ENCODE data around the gene STXBP6. TPM values are rescaled to one million over a fixed set of nuclear protein-coding genes. Genes with fewer than 3 reads are reported as not detected.
A peak's percentile ranks its signal among the peaks of the same experiment; 100 is the strongest.

The STXBP6 gene
- total RNA-seq, 1 donor from 2014 or later: 6.8 TPM

DNA sequence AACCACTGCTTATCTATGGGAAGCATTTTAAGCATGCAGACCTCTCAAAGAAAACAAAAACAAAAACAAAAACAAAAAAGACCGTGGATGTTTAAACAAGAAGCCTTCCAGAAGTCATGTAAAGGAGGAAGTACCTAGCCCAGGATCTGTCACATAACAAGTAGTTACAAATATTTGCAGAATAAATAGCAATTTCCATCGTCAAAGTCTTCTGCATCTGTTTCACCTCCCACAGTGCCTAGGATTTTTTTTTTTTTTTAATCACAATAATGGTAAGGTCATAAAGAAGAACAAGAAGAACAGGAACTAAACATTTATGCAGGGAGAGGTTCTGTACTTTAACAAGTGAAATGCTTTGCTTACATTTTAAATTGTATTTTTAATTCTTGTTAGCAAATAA, 2.4 kb upstream of the STXBP6 start:
- Mint-ChIP-seq H3K4me1 (peaks cover 23% of the 10 kb centered on the region), H3K4me3 (peak overlapping the region; percentile 10), H3K27ac (ENCODE audit: unreplicated experiment) (no peak overlapping the region), H3K27me3 (ENCODE audit: low read depth) (peaks cover 48% of the 10 kb centered on the region), H3K9me3 (no peaks in the 10 kb centered on the region), H3K36me3 (ENCODE audit: low read depth) (no peaks in the 10 kb centered on the region)
- DNase-seq (ENCODE audit: low read depth, low spot score): no peak
- TF ChIP-seq, protein P1, sequence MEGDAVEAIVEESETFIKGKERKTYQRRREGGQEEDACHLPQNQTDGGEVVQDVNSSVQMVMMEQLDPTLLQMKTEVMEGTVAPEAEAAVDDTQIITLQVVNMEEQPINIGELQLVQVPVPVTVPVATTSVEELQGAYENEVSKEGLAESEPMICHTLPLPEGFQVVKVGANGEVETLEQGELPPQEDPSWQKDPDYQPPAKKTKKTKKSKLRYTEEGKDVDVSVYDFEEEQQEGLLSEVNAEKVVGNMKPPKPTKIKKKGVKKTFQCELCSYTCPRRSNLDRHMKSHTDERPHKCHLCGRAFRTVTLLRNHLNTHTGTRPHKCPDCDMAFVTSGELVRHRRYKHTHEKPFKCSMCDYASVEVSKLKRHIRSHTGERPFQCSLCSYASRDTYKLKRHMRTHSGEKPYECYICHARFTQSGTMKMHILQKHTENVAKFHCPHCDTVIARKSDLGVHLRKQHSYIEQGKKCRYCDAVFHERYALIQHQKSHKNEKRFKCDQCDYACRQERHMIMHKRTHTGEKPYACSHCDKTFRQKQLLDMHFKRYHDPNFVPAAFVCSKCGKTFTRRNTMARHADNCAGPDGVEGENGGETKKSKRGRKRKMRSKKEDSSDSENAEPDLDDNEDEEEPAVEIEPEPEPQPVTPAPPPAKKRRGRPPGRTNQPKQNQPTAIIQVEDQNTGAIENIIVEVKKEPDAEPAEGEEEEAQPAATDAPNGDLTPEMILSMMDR (conservative IDR thresholded peaks at IDR 0.05): no peak

DNA sequence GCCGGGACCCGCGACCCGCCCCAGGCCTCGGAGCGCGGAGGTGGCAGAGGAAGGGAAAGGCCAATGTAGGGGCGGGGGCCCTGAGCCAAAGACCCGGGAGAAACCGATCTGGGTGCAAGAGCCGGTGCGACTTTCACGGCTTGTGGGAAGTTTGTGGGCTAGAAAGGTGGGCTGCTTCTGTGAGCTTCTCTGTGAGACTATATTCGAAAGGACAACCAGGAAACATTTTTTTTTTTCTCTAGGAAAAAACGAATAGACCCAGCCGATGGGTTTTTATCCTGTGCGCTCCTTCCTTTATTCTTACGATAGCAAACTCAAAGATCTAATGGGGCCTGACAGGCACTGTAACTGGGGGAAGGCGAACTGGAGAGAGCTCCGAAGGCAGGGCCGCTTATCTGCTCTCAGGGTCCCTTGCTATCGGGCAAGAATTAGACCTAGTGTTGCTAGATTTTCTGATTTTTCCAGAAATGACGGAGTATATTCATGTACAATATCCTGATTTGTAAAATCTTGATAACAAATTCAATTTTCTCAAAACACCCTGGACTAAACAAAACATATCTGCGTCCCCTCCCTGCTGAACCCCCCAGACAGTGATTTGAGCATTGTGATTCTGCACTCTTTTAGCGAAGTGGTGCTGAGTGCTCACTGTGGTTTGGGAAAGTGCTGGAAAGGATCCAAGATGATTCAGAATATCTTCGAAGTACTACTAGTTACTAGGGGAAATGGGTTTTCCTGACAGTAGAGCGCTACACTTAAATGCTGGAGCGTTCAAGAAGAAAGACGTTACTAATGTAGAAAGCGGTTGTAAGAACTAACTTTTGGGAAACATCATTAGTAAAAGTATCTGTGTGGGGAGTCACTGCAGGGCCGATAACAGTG, 563 bp upstream of the STXBP6 start:
- peaks cover 51% of the 10 kb centered on the region for H3K27me3 Mint-ChIP-seq (ENCODE audit: low read depth)
- peak overlapping the region; percentile 95 for H3K4me3 Mint-ChIP-seq
- no peaks in the 10 kb centered on the region for H3K9me3 Mint-ChIP-seq
- TF ChIP-seq, protein P1 (conservative IDR thresholded peaks at IDR 0.05): no peak
- DNase-seq (ENCODE audit: low read depth, low spot score): no peak
- no peak overlapping the region for H3K27ac Mint-ChIP-seq (ENCODE audit: unreplicated experiment)
- H3K4me1 Mint-ChIP-seq: peaks cover 17% of the 10 kb centered on the region
- no peaks in the 10 kb centered on the region for H3K36me3 Mint-ChIP-seq (ENCODE audit: low read depth)

DNA sequence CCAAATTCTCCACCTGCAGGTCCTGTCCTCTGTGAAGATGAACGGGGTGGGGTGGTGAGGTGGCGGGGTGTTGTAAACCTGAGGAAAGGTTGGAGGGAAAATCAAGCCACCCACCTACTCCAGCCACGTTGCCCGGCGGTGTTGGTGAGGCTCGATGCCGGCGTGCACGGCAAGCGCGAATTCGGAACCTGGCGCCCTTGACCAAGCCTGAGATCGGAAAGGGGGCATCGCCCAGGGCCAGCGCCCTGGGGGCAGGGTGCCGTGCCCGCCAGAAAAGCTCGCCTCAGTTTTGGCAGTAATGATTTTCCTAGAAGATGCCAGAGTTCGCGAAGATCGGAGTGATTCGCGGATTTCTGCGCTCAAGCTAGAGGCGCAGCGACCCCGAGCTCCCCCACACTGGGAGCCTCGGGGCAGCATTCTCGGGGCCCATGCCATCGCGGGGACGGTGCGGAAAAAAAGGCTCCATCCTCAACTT, 817 bp downstream of the STXBP6 start:
- Mint-ChIP-seq H3K27ac (ENCODE audit: unreplicated experiment) (no peak overlapping the region), H3K27me3 (ENCODE audit: low read depth) (peaks cover 51% of the 10 kb centered on the region), H3K9me3 (no peaks in the 10 kb centered on the region), H3K4me3 (peak overlapping the region; percentile 88), H3K36me3 (ENCODE audit: low read depth) (no peaks in the 10 kb centered on the region), H3K4me1 (peaks cover 17% of the 10 kb centered on the region)
- TF ChIP-seq, protein P1 (conservative IDR thresholded peaks at IDR 0.05): no peak
- DNase-seq (ENCODE audit: low read depth, low spot score): no peak

DNA sequence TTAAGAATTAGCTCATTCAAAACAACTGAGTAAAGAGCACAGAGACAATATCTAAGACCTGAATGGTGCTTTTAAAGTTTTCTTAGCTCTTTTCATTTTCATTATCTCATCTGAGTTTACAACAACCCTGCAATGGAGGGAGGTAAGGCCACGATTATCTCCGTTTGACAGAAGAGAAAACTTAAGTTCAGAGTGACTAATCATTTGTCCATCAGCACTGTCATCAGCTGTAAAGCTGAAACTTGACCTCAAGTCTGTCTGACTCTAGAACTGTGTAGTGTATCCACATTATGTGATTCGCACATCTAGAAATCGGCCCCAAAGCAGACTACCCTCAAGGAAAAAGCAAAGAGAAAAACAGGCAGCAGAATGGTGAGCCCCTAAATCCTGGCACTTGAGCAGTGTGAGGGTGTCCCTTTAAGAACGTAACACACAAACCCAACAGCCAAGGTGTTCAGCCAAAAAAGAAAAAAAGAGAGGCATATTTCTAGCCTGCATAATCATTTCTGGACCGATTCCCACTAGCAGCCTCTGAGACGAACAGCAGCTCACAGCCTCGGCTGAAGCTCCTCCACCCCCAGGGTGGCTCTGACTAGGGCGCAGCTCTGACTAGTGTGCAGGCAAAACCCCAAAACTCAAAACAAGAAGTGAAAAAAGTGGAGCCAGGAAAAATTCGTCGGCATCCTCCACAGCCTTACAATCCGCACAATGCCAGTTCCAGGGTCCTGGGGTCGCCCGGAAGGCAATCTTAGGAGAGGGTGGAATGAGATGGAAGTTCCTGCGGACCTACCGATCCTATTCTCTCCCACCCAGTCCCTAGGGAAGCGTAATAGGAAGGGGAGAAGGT, 1.6 kb downstream of the STXBP6 start:
- Mint-ChIP-seq H3K27ac (ENCODE audit: unreplicated experiment) (no peak overlapping the region), H3K9me3 (no peaks in the 10 kb centered on the region), H3K27me3 (ENCODE audit: low read depth) (peaks cover 47% of the 10 kb centered on the region), H3K36me3 (ENCODE audit: low read depth) (no peaks in the 10 kb centered on the region), H3K4me3 (peak overlapping the region; percentile 88), H3K4me1 (peaks cover 17% of the 10 kb centered on the region)
- TF ChIP-seq, protein P1 (conservative IDR thresholded peaks at IDR 0.05): no peak
- no peak for DNase-seq (ENCODE audit: low read depth, low spot score)

DNA sequence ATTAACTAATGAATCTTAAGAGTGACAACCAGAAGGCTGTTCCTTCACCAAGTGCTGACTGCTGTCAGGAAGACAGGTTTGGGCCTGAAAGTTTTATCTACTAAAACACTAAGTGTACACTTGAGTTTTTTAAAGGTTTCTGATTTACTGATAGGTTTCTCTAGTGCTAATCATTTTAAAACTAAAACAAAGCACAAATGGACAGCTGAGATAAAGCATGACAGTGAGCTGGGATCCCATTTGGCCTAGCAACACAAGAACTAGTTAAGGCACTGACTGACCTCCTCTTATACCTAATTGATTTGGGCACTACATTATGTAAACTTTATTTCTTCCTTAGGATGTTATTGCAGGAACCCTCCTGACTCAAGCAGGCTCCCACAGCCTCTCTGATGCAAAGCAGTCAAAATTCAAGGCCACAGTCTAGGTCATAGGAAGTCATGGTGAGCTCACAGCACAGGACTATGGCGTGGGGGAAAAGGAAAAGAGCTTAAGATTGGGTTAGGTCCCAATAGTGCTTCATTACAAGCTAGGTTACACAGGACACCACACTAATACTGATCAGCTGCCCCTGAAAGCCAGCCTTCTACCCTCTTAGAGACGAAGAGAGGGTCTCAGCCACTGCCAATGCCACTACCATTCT, 3.5 kb downstream of the STXBP6 start:
- H3K4me3 Mint-ChIP-seq: peak overlapping the region; percentile 14
- no peaks in the 10 kb centered on the region for H3K9me3 Mint-ChIP-seq
- TF ChIP-seq, protein P1 (conservative IDR thresholded peaks at IDR 0.05): no peak
- H3K4me1 Mint-ChIP-seq: peaks cover 17% of the 10 kb centered on the region
- H3K27ac Mint-ChIP-seq (ENCODE audit: unreplicated experiment): no peak overlapping the region
- peaks cover 36% of the 10 kb centered on the region for H3K27me3 Mint-ChIP-seq (ENCODE audit: low read depth)
- H3K36me3 Mint-ChIP-seq (ENCODE audit: low read depth): no peaks in the 10 kb centered on the region
- DNase-seq (ENCODE audit: low read depth, low spot score): no peak
